Fibroblast of skin of left quadriceps (primary cell): Measurements from ENCODE around the gene ATOH8.
"Not testable (repeated sequence)": the region's sequence is repeated elsewhere in the genome, so short reads cannot be mapped to it uniquely, and the experiment has no call there.

Experiments
- DNase-seq, 2 experiments: peaks; one replicate each; pipeline ENCODE4 v3.0.0-alpha.2; 2013; ENCODE audit warnings: low read depth in 2 of 2

The ATOH8 gene

GRCh38 chr2:85827879-85828569 is 74.2 kb downstream of the ATOH8 start:
- no peak for DNase-seq

GRCh38 chr2:85828725-85829124 is 74.9 kb downstream of the ATOH8 start:
- DNase-seq = no peak

- DNase-seq = not testable (repeated sequence)
These were observed 75.6 kb downstream of the ATOH8 start for GRCh38 chr2:85829394-85829793.

- DNase-seq = no peak
These were observed 76.9 kb downstream of the ATOH8 start for GRCh38 chr2:85830645-85831044.

- DNase-seq = no peak
These were observed 77.9 kb downstream of the ATOH8 start for GRCh38 chr2:85831735-85832134.

GRCh38 chr2:85834466-85834865 is 80.7 kb downstream of the ATOH8 start:
- DNase-seq = no peak
